AG08396 (cell line): ENCODE measurements around the gene AURKAIP1.
A peak's percentile ranks its signal among the peaks of the same experiment; 100 is the strongest.
"Not testable (repeated sequence)": the region's sequence is repeated elsewhere in the genome, so short reads cannot be mapped to it uniquely, and the experiment has no call there.

Experiments
- DNase-seq: peaks from one replicate; pipeline ENCODE4 v3.0.0; 2012; ENCODE audit warnings: low spot score, mixed read lengths

AURKAIP1 gene

DNA sequence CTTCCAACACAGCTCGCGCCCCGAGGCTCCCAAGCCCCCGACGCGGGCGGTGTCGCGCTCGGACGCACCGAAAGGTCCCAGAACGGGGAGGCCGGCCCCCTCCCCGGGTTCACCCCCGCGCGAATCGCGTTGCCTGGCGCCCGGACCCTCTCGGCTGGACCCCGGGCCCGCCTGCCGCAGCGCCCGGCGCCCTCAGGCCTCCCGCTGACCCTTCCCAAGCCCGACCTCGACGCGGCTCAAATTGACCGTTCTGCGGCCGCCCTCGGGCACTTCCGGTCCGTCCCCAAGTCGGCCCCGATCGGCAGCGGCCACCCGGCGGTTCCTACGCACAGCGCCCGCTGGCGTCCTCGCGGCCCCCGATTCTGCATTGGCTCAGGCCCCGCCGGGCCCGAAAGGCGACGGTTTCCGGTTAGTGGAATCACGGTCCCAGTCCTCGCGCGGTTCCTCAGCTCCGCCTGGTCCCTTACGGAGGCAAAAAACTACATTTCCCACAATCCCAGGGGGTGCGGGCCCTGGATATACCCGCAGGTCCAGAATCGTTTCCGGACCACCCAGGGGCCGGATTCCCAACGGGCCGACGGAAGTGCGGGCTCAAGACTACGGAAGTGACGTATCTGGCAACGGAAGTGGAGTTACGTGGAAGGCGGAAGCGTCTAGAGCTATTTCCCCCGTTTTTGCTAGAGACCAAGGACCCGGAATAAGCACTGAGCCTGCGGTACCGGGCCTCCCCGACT, at the start of gene AURKAIP1:
TSS of gene AURKAIP1 (minus strand) at position 279 of the 734 bp plus-strand sequence. CDS start 451 bp downstream, outside the sequence.
- DNase-seq: peak; percentile 99

DNA sequence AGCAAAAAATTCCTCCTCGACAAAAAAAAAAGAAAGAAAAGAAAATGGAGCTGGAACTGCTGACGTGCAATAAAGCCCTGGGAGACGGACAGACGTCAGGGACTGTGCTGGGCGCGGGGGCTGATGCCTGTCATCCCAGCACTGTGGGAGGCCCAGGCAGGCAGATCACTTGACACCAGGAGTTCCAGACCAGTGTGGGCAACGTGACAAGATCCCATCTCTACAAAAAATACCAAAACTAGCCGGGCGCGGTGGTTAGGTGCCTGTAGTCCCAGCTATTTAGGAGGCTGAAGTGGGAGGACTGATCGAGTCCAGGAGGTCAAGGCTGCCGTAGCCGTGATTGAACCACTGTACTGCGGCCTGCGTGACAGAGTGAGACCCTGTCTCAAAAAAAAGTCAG, 49.7 kb upstream of the AURKAIP1 start:
- no peak for DNase-seq

DNA sequence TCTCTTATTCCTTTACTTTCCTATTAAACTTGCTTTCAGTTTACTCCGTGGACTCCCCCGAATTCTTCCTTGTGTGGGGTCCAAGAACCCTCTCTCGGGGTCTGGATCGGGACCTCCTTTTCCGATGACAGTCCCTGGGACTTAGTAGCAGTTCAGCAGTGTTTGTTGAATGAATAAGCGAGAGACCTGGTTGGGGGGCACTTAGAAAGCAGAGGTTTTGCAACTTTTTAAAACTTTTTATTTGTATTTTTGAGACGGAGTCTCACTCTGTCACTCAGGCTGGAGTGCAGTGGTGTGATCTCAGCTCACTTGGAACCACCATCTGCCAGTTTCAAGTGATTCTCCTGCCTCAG, 48.2 kb upstream of the AURKAIP1 start:
- DNase-seq: no peak

DNA sequence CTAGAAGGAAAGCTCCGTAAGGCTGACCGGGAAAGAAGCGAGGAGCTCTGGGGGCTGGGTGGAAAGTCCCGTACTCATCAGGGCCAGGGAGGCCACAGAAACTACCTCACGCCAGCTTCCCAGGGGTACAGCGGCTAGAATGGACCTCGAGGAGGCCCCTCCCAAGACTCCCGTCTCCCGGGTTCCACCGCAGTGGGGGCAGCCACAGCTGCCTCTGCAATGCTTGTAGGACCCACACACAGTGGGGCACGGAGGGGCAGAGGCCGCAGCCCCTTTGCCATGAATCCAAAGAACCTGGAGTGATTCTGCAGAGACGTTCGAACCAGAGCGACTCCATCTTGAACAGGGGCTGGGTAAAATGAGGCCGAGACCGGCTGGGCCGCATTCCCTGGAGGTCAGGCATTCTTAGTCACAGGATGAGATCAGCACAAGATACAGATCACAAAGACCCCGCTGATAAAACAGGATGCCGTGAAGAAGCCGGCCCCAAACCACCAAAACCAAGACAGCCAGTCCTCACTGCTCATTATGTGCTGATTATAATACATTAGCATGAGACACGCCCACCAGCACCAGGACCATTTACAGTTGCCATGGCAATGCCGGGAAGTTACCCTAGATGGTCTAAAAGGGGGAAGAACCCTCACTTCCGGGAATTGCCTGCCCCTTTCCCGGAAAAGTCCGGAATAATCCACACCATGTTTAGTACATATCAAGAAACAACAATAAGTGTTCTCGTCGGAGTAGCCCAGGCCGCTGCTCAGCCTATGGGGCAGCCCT, 47.6 kb upstream of the AURKAIP1 start:
- no peak for DNase-seq

DNA sequence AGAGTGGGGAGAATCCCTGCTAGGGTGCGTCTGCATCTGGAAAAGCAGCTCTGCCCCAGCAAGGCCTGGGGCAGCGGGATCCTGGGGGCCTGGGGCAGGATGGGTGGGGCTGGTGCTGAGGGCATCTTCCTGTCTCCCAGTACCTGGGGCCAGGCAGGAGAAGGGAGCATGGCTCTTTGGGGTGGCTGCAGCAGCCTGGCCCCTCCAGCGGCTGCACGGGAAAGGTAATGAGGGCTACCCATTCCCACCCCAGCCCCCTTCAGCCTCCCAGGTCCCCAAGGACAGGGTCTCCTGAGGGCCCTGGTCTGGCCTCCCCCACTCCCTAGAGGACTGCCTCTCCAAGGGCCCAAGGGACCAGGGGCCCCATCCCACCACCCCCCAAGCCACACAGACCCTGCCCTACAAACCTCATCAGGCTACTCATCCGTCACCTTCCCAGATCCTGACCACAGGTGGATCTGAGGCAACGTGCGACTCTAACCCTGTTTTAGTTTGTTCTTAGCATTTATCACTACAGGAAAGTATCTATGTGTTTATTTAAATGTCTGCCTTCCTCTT, 47.0 kb upstream of the AURKAIP1 start:
- DNase-seq: no peak

DNA sequence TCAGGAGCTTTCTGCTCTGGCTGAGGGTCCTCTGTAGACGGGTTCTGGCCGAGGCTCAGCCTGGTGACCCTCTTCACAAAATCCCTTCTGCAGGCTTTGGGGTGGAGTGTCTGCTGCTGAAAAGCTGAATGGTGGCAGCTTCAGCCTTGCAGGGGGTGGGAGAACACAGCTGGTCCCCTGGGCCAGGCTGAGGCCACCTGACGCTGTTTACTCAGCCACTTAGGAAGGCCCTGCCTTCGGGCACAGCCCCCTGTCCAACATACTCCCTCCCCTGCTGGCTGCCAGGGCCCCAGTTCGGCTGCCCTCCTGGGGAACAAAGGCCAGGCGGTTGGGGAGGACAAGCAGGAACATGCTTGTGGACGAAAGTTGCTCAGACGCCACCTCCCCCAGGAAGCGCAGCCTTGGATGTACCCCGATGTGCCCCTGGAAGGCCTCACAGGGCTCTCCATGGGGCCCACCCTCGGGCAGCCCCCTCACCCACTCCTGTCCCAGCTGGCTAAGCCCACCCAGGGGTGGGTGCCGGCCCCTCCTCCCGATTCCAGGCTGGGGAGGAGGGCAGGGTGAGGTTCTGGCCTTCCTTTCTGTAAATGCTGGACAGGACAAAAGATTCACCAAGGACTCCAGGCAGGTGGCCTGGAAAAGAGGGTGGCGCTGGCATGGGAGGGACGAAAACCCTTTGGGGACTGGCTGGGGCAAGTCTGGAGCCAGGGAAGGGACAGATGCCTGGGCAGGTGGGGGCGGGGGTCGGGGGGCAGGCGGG, 46.3 kb upstream of the AURKAIP1 start, which contains the start of gene ANKRD65:
TSS of gene ANKRD65 (minus strand) at position 130 of the 760 bp plus-strand sequence. CDS start 271 bp downstream, outside the sequence.
- DNase-seq: no peak

DNA sequence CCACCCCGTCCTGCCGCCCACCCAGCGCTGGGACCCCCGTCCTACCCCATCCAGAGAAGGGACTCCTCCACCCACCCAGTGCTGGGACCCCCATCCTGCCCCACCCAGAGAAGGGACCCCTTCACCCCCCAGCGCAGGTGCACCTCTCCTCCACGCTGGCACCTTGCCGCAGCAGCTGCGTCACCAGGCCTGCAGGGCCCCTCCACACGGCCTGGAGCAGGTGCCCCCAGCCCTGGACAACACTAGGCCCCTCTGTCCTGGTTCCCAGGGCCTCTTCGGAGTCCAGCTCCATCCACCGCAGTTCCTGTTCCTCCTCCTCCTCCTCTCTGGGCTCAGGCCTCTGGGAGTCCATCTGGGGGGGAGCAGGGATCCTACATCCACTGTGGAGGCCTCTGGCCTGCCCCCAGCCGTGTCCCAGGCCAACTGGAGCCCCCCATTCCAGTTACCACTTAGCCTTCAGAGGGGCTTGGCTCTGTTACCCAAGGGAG, 45.7 kb upstream of the AURKAIP1 start:
- DNase-seq: no peak

DNA sequence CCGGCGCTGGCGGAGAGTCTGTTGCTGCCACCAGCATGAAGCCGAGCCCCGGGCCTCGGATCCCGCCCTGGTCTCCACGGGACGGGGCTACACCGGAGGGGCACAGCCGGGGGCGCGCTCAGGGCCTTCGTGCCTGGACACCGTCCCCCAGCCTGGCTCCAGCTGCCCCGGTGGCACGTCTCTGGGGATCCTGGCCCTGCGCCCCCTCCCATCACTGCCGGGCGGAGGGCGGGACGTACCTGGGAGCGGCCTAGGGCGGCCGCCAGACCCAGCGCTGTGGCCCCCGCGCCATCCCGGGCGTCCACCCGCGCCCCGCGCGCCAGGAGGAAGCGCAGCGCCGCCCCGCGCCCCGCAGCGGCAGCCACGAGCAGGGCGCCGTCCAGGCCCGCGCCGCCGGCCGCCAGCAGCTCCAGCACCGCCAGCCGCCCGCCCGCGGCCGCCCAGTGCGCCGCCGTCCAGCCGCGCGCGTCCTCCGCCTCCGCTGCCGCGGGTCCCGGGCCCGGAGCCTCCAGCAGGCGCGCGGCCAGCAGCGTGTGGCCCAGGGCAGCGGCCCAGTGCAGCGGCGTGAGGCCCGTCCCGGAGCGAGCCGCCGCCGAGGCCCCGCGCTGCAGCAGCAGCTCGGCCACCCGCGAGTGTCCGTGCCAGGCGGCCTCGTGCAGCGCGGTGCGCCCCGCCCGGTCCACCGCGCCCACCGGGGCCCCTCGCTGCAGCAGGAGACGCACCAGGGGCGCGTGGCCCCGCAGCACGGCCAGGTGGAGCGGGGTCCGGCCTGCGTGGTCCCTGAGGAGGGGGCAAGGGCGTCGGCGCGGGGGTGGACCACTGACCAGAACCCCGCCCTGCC, 45.0 kb upstream of the AURKAIP1 start:
- DNase-seq: peak; percentile 75

DNA sequence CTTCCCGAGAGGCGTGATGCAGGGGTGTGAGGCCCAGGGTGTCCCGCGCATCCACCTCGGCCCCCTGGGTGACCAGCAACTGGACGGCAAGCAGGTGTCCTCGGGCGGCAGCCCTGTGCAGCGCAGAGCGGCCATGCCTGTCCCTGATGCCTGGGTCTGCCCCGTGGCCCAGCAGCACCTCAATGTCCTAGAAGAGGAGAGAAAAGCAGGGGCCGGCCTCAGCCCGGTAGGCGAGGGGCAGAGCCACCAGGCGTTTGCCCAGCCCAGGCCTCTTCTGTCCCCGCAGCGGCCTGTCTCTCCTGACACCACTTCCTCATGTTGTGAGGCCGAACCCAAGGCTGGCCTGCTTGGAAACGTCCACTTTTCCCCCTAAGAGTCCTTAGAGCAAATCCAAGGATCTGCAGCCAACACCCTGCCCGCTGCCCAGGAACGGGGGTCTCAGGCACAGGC, 44.4 kb upstream of the AURKAIP1 start:
- DNase-seq: no peak

DNA sequence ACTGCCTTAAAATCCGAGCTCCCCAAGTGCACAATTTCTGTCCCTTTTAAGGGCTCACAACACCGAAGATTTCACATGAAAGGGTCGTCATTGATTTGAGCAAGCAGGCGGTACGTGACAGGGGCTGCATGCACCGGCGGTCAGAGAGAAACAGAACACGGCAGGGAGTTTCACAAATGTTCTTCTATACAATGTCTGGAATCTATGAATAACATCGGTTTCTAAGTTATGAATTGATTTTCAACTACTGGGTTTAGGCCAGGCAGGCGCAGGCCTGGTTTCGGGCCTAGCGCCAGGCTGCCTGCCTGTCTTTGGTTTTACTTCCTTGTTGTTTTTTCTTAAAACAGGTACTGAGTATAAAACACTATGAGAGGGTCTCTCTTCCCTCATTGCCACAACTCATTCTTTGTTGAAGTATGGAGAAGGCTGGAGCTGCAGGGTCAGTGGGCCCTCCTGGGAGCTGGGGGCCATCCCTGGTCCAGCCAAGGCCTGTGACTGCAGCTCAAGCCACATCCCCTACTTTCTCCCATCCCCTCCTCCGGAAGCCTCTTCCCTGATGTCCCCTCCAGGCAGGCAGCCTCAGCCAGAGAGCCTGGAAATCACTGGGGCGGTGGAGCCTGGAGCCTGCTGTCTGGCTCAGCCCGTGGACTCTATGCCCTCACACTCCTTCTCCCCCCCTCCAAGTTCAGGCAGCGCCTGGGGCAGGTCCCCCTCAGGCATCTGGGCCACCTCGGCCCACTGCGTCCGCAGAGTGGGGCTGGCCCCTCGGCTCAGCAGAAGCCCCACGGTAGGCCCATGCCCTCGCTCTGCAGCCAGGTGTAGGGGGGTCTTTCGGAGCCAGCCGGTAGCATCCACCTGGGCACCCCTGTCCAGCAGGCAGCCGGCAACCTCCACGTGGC, 43.7 kb upstream of the AURKAIP1 start:
- no peak for DNase-seq

DNA sequence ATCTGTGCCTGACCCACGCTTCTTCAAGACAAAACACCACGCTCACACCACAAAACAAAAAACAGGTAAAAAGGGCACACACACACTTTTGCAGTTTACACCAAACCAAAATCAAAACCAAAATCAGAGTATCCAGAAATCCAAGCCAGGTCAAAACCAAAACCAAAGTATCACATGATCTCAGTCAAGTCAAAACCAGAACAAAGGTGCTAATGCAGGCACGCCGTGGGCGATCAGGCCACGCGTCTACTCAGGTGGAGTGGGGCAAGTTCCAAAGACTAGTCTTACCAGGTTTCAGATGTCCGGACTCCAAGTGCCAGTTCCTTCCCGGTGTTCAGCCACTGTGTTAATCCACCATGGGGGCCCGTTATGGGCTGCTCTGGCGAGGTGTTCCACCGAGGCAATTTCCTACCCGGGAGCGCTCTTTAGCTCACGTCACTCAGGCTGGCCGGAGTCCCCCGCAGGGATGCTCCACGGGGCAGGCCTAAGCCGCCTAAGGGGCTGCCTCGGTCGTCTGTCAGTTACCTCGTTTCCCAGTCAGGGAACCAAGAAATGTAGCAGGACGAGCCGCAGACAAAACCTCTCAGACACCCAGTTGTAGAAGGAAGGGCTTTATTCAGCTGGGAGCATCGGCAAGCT, 42.9 kb upstream of the AURKAIP1 start:
- not testable (repeated sequence) for DNase-seq

DNA sequence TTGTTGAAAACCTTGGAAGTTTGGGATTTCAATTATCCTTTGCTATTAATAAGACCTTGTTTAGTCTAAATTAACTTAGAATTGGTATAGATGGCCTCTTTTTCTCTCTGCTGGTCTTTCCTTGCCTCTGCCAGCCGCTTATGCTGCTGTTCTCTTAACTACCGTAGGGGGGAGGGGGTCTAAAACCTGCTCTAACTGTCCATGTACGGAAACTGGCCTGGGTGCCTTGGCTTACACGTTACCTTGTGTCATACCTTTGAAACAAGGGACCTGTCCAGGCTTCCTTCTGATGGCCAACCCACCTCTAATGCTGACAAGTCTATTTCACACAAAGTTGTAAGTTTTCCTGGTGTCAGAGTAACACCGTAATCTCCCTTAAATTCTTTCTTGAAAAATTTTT, 42.4 kb upstream of the AURKAIP1 start:
- DNase-seq: not testable (repeated sequence)

DNA sequence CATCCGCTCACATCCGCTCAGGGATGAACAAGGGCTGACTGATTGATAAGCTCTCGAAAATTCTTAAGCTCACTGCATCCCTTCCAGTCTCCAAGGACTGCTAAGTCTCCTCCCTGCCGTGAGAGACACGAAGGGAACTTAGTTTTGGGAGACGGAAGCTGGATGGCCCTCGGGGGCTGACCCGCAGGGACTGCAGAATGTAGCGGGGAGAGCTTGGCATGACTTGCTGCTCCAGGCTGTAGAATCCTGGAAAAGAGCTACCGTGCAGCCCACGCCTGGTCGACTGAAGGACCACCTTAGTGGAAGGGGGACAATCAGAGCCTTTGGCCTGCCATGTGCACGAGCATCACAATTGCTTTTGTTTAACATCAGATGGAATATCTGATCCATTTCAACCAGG, 40.7 kb upstream of the AURKAIP1 start:
- no peak for DNase-seq

DNA sequence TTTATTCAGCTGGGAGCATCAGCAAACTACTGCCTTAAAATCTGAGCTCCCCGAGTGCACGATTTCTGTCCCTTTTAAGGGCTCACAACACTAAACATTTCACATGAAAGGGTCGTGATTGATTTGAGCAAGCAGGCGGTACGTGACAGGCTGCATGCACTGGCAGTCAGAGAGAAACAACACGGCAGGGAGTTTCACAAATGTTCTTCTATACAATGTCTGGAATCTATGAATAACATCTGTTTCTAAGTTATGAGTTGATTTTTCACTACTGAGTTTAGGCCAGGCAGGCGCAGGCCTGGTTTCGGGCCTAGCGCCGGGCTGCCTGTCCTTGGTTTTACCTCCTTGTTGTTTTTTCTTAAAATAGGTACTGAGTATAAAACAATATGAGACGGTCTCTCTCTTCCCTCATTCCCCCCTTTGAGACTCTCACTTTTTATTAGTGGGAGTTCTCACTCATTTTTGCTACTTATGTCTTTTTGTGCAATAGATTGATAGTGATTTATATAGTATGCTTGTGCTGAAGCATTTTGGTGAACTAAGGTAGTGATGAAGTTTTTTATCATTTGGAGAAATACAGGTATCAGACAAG, 37.4 kb upstream of the AURKAIP1 start:
- DNase-seq: not testable (repeated sequence)

DNA sequence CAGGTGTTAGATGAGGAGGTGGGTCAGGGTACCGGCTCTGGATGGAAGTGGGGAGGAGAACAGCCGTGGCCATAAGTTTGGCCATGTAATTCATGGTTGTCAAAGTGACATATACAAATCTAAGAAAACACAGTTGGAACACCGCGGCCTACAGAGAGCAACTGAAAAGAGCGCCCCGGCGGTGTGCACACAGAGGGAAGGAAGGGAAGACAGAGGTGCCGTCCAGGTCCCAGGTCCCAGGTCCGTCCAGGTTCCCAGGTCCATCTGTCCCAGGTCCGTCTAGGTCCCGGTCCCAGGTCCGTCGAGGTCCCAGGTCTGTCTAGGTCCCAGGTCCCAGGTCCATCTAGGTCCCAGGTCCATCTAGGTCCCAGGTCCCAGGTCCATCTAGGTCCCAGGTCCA, 36.6 kb upstream of the AURKAIP1 start:
- DNase-seq: no peak

DNA sequence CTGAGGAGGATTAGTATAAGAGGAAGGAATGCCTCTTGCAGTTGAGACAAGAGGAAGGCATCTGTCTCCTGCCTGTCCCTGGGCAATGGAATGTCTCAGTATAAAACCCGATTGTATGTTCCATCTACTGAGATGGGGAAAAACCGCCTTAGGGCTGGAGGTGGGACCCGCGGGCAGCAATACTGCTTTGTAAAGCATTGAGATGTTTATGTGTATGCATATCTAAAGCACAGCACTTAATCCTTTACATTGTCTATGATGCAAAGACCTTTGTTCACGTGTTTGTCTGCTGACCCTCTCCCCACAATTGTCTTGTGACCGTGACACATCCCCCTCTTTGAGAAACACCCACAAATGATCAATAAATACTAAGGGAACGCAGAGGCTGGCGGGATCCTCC, 35.2 kb upstream of the AURKAIP1 start:
- DNase-seq: not testable (repeated sequence)

DNA sequence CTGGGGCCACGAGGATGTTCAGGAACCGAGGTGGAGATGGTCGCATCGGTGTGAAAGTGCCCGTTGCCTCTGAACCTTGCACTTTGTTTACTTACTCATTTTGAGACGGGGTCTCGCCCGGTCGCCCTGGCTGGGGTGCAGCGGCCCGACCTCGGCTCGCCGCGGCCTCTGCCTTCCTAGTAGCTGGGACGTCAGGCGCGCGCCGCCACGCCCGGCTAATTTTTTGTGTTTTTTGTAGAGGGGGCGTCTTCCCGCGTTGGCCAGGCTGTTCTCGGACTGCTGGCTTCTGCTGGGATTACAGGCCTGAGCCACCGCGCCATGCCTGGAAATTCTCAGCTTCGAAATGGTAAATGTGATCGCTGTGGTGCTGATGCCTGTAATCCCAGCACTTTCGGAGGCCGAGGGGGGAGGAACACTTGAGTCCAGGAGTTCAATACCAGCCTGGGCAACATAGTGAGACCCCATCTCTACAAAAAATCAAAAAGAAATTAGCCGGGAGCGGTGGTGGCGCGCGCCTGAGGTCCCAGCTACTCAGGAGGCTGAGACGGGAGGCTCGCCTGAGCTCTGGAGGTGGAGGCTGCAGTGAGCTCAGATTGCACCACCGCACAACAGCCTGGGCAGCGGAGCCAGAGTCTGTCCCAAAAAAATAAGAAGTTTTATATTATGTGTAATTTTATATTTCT, 32.8 kb upstream of the AURKAIP1 start:
- peak; percentile 69 for DNase-seq

DNA sequence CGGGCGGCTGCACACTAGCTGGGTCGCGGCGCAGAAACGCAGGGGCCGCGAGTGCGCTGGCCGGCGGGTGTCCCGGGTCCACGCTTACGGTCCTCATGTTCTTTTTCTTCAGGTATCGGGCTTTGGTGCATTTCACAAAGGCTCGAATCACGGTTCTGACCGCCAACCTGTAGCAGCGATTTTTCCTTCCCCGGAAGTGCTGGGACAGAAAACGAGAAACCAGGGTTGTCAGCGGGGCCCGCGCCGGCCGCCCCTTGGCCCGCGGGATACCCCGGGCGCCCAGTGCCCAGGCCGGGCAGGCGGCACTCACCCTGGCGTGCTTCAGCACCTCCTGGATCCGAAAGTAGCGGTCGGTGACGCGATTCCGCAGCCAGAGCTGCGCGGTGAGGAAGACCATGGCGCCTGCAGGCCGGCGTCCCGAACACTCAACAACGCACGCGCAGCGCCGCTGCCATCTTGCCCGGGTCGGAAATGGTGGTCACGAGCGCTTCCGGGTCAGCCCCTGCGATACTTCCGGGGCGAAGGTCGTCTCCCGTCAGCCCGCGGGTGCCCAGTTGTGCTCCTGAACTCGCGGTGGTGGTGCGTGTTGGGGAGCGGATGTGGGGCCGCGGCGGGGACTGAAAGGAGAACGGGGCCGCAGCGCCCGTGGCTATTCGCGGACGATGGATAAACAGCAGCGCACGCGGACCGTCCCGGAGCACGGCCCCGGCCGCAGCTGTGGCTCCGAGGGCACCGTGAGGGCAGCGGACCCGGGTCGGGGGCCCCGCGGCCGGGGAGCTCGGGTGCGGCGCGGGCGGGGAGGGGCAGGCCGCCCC, 32.0 kb upstream of the AURKAIP1 start, which contains the start of gene MRPL20:
TSS of gene MRPL20 (minus strand) at position 473 of the 815 bp plus-strand sequence. CDS start at position 397, 76 bp downstream.
- peak; percentile 97 for DNase-seq
